Activated T-helper 9 cell treated with anti-CD3 and anti-CD28 coated beads, Interleukin-2, amount 50 U/mL, for 16 hours (primary cell): ENCODE data around the gene PRICKLE2.
"Not testable (repeated sequence)": the region's sequence is repeated elsewhere in the genome, so short reads cannot be mapped to it uniquely, and the experiment has no call there.

Experiments used
- DNase-seq: peaks from one replicate; pipeline ENCODE4 v3.0.0-alpha.2; 2020; ENCODE audit warnings: low read depth

Gene PRICKLE2

GRCh38 chr3:64093825-64094712, 131.2 kb downstream of the PRICKLE2 start:
- DNase-seq: no peak

GRCh38 chr3:64093211-64093610, 132.1 kb downstream of the PRICKLE2 start:
- DNase-seq: no peak

DNA sequence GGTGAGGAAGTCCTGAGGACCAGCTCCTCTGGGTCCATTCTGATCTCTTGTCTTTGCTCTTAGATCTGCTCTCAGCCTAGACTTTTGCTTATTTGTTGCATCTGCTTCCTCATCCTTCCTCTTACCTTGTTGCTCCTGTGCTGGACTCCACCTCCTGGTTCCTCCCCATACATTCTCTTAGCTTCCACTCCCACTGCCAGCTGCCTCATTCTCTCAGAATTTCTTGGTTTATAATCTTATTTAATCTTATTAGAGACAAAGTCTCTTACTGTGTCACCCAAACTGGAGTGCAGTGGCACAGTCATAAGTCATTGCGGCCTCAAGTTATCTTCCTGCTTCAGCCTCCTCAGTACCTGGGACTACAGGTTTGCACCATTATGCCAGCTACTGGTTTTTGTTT, 133.8 kb downstream of the PRICKLE2 start:
- DNase-seq: no peak

DNA sequence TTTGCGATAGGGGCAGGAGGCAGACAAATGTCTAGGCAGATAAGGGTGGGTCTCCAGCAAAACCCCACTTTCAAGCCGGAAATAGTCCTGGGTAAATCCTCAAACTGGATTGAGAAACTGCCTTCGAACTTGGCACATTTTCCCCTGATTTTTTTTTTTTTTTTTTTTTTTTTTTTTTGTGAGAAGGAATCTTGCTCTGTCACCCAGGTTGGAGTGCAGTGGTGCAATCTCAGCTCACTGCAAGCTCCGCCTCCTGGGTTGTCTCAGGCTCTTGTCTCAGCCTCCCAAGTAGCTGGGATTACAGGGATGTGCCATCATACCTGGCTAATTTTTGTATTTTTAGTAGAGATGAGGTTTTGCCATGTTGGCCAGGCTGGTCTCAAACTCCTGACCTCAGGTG, 135.9 kb downstream of the PRICKLE2 start:
- DNase-seq: not testable (repeated sequence)

DNA sequence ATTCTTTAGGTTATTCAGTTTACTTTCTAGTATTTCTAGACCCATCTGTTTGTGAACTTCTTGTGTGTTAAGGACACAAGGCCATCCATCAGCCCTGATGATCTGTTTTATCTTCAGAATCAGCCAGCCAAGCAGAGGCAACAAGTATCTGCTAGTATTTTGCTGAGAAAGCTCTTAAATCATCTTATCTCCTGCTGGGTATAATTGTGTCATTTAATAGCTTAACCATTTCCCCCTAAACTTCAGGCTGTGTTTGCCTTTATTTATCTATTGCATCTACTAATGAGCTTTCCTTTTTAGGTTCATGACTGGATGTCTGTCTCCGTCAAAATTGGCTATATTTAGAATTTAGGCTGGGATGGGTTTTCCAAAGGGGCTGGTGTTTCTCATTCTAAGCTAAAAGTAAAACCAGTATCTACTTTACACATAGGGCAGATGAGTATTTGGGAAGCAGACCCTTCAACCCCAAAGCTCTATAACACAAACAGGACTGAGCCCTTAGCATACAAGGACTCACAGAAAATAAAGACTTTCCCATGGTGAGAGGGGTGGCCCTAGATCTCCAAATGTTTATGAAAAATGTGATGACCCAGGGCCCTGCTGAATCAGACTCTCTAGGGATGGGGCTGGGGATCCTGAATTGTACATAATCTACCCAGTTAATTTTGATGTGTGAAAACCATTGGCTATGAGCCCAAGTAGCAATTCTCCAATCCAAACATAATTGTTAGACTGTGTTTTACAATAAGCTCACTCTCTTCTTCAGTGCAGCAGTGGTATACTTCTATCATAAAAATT, 136.7 kb downstream of the PRICKLE2 start:
- DNase-seq: no peak

- no peak for DNase-seq
Measured at GRCh38 chr3:64086479-64087252, 138.6 kb downstream of the PRICKLE2 start.

- no peak for DNase-seq
Measured at GRCh38 chr3:64084640-64085039, 140.6 kb downstream of the PRICKLE2 start.

DNA sequence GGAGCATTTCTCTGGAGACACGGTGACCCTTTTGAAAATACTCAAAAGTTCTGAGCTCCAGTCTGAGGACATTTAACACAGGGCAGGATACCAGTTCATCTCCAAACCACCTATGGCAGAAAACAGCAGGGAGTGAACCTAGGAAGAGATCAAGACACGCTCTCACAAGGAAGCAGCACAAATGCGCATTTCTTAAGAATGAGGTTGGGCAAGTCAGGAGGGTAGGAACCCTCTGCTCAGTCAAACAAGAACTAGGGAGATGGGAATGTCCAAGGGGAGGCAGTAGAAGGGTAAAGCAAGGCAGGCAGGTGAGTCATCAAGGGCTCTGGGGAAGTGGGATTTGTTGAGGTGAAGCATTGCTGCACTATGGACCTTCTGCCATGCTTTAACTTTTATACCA, 141.7 kb downstream of the PRICKLE2 start:
- DNase-seq: no peak

DNA sequence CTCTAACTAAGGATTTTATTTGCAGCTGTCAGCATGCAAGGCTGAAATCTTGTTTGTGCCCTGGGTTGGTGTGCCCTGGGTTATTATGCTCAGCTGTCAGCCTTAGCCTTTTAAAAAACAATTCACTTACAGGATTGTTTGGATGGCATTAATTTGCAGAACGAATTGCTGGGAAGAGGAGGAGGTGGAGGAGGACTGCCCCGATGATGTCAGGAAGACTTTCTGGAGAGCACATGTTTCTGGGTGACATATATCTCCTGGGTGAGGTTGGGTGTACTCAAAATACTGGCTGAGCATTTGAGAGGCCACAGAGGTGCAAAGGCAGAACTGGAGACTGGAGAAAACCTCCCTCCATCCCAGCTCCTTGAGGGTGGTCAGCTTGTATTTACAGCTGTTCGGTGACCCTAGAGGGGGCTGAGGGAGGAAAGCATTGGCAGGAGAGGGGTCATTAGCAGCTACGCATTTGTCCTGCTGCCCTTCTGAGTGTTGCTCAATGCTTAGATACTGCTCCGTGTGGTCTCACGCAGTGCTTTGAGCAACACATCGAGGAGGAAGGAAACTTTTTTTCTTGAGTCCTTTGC, 142.2 kb downstream of the PRICKLE2 start:
- no peak for DNase-seq

- no peak for DNase-seq
Measured at GRCh38 chr3:64082411-64082810, 142.9 kb downstream of the PRICKLE2 start.

DNA sequence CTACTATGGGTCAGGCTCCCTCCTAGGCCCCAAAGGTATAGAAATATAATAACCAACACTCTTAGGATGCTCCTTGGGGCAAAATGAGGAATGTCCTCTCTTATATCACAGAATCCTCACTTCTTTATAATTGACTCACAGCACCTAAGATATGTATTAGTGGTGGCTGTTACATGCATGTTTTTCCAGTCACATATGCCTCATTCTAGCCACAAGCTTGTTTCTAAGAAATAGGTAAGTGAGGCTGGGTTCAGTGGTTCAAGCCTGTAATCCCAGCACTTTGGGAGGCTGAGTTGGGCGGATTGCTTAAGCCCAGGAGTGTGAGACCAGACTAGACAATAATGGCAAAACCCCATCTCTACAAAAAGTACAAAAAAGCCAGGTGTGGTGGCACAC, 144.0 kb downstream of the PRICKLE2 start:
- DNase-seq: no peak

GRCh38 chr3:64080616-64081234, 144.5 kb downstream of the PRICKLE2 start:
- no peak for DNase-seq

- DNase-seq: no peak
Measured at GRCh38 chr3:64079369-64080150, 145.7 kb downstream of the PRICKLE2 start.

DNA sequence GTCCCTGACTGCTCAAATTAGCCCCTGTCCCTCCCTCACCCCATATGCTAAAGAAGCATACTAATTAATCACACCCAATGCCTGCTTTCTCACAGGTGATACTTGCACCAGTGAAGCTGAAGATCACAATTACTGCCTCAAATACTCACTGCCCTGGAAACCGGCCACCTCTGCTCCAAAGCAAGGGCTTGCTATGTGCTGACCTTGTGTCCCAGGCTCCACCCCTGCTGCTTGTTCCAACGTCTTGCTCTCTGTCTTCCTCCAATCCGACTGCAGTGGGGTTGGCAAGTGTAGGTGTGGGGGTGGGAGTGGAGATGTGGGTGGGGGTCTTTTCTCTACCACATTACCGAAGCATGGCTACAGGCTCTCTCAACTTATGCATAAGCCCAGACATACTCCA, 146.3 kb downstream of the PRICKLE2 start:
- no peak for DNase-seq

GRCh38 chr3:64074895-64075679, 150.2 kb downstream of the PRICKLE2 start:
- no peak for DNase-seq

DNA sequence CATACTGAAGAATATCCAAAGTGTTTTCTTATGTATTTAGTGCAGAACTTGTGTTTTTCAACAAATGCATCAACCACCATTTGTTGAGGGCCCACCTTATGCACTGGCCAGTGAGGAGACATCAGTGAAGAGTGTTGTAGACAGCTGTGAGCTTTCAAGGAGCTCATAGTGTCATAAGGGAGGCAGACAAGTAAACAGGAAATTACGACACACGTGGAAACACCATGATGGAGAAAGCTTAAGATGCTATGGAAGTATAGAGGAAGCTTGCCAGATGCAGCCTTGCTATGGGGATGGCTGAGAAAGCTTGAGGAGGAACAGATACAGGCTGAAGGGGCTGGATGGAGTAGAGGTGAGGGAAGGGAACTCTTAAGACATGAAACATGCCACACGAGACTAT, 151.2 kb downstream of the PRICKLE2 start:
- DNase-seq: no peak

DNA sequence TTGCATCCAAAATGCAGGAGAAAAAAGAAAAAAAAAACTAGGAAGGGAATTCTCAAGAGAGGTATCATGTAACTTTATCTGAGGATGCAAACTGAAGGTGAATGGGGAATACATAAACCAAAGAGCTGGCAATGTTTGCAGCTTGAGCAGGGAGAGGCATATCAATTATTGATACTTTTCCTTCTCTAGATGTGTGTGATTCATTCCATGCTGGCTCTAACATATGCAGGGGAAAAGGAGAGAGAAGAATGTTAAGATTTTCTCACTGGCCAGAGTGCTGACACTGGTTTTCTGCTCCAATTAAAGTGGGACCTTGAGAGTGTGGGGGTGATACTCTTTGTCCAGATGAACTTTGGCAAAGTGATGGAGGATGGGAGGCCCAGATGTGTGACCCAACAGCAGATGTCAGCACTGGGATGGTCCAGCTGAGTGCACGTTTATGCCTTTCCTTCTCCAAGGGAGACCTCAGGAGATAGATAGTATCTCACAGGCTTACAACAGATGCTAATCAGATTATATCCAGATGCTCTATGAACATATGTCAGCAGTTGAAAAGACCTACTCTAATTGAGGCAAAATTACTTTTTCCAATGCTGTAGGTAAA, 152.0 kb downstream of the PRICKLE2 start:
- DNase-seq: no peak

- no peak for DNase-seq
Measured at GRCh38 chr3:64072126-64072525, 153.1 kb downstream of the PRICKLE2 start.

- DNase-seq: no peak
Measured at GRCh38 chr3:64070704-64071103, 154.6 kb downstream of the PRICKLE2 start.
